Body of pancreas (tissue), 4 donors: ENCODE measurements around the gene ZBTB20. TPM values are rescaled to one million over a fixed set of nuclear protein-coding genes. Genes with fewer than 3 reads are reported as not detected.

Experiments used
- ATAC-seq: fragments of 150-250 bp; one replicate; pipeline ENCODE4 v1.9.1; 2016
- DNase-seq, 4 donors: peaks; one replicate each; pipeline ENCODE4 v3.0.0-alpha.2; 2019
- H3K27ac ChIP-seq, 4 donors: fragments of 200-600 bp; sonication (generic); 1 replicate in 3 of 4; 2 replicates in 1 of 4; pipeline versions ENCODE4 v1.5.1 to v1.6.1; 2016 to 2019; ENCODE audit warnings: mild to moderate bottlenecking in 1 of 4, mixed read lengths in 1 of 4, moderate library complexity in 1 of 4
- H3K27me3 ChIP-seq, 2 donors: fragments of 200-600 bp; sonication (generic); one replicate each; pipeline ENCODE4 v1.6.0; 2016; ENCODE audit warnings: mild to moderate bottlenecking in 1 of 2
- H3K36me3 ChIP-seq, 2 donors: fragments of 200-600 bp; sonication (generic); replicated peaks in 1 of 2; 2 replicates each; pipeline ENCODE4 v1.5.1; 2016; ENCODE audit warnings: low read depth in 2 of 2; ENCODE audit not compliant: insufficient read depth in 1 of 2
- H3K4me1 ChIP-seq: fragments of 200-600 bp; sonication (generic); one replicate; pipeline ENCODE4 v1.6.0; 2016
- H3K4me3 ChIP-seq, 2 donors: fragments of 200-600 bp; sonication (generic); 1 replicate in 1 of 2; 2 replicates in 1 of 2; pipeline ENCODE4 v1.5.1; 2016 to 2019
- H3K9me3 ChIP-seq, 3 donors: fragments of 200-600 bp; sonication (generic); 1 replicate in 2 of 3; 2 replicates in 1 of 3; pipeline ENCODE4 v1.5.1; 2016
- POLR2A ChIP-seq, 3 donors: fragments of 450-650 bp; IDR thresholded peaks; one replicate each; pipeline ENCODE4 v1.6.1; 2016; ENCODE audit warnings: antibody characterized with exemption in 3 of 3, mild to moderate bottlenecking in 2 of 3
- WGBS, 2 donors: methylation state at CpG; one replicate each; pipeline ENCODE4 v1.1.5; 2017; 5-methylcytosine and 5-hydroxymethylcytosine counted together
- intact Hi-C: fragments of 100-400 bp; cut with DNase I; formaldehyde crosslinking; loops from one replicate; pipeline ENCODE4 v1.15.1; 2023
- total RNA-seq, 2 donors: library from RNA; depleted of rRNA; stranded (reverse); fragments of >200 nt; gene quantifications; one replicate each; pipeline ENCODE4 v1.1.0, GENCODE V29; 2016
- TF ChIP-seq, protein P1 (sequence below), 7 experiments: fragments of 450-650 bp in 4 of 7; fragments of 200-600 bp in 3 of 7; sonication (generic) in 3 of 7; IDR thresholded peaks; one replicate each; pipeline ENCODE4 v1.5.1; 2016 to 2019; ENCODE audit warnings: antibody characterized with exemption in 7 of 7

ZBTB20 gene
- total RNA-seq, 2 donors from 2014 or later = 48.3 to 77.1 TPM

DNA sequence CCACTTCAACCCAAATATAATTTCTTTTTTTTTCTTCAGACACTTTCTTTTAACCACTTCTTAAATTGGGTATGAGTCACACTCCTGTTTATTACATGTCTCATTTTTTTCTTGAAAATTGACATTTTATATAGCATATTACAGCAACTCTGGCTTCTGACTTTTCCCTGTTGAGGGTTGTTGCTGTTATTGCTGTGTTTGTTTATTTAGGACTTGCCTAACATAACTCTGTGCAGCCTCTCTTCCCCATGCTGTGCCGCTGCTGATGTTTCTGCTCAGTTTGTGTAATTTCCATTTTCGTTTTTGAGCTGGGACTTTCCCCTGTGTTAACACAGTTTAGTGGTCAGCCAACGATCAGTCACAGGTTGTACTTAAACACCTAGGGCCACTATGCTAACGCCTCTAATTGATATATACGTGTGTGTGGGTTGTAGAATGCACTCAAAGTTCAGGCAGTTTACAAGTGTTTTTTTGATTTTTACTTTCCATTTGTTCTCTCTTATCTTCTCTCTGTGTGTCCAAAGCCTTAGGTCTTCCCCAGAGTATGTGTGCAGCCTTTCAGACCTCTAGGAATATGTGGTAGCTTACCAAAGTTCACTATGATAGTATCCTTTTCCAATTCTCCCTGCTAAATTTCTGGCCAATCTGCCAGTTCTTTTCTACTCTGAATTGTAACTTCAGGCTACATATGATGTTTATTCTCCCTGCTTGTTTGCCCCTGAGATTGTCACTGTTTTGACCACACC, 337.2 kb downstream of the ZBTB20 start:
- H3K27ac ChIP-seq = no peak overlapping the region

DNA sequence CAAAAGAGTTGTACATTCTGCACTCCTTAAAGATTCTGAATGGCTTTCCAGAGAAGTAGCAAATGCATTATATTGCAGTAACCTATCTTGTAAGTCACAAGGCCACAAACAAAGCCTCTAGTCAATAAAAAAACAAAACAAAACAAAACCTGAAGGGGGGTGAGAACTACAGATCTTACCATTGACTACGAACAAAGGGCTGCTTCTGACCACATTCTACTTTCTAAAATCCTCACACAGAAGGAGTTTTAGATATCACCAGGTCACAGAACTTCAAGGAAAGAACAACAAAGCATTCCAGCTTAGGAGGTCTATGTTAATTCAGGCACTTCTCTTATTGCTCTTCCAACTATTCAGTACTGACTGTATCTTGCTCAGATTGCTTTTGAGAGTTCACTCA, 343.0 kb downstream of the ZBTB20 start:
- no peaks in the 10 kb centered on the region for H3K9me3 ChIP-seq
- intact Hi-C loops = no loop called here
- no peaks in the 10 kb centered on the region for H3K27me3 ChIP-seq
- no peak for ATAC-seq
- WGBS, 2 donors = 75 to 95% methylated on average over 1 of the region's 1 CpG
- H3K4me1 ChIP-seq = no peaks in the 10 kb centered on the region
- H3K27ac ChIP-seq = no peak overlapping the region
- no peak for TF ChIP-seq POLR2A (IDR thresholded peaks at IDR 0.05)
- TF ChIP-seq, protein P1, sequence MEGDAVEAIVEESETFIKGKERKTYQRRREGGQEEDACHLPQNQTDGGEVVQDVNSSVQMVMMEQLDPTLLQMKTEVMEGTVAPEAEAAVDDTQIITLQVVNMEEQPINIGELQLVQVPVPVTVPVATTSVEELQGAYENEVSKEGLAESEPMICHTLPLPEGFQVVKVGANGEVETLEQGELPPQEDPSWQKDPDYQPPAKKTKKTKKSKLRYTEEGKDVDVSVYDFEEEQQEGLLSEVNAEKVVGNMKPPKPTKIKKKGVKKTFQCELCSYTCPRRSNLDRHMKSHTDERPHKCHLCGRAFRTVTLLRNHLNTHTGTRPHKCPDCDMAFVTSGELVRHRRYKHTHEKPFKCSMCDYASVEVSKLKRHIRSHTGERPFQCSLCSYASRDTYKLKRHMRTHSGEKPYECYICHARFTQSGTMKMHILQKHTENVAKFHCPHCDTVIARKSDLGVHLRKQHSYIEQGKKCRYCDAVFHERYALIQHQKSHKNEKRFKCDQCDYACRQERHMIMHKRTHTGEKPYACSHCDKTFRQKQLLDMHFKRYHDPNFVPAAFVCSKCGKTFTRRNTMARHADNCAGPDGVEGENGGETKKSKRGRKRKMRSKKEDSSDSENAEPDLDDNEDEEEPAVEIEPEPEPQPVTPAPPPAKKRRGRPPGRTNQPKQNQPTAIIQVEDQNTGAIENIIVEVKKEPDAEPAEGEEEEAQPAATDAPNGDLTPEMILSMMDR (IDR thresholded peaks at IDR 0.05) = no peak
- H3K36me3 ChIP-seq = no peaks in the 10 kb centered on the region
- no peak overlapping the region for H3K4me3 ChIP-seq
- DNase-seq = no peak

More for the DNA sequence above, 337.2 kb downstream of the ZBTB20 start:
- no peak for DNase-seq
- WGBS, 2 donors = 88 to 92% methylated on average over 5 of the region's 5 CpGs
- TF ChIP-seq, protein P1 (IDR thresholded peaks at IDR 0.05) = no peak
- TF ChIP-seq POLR2A (IDR thresholded peaks at IDR 0.05) = no peak
- H3K4me3 ChIP-seq = no peak overlapping the region
- no peaks in the 10 kb centered on the region for H3K27me3 ChIP-seq
- H3K9me3 ChIP-seq = no peaks in the 10 kb centered on the region
- intact Hi-C loops = no loop called here
- no peaks in the 10 kb centered on the region for H3K36me3 ChIP-seq
- no peak for ATAC-seq
- H3K4me1 ChIP-seq = no peaks in the 10 kb centered on the region

DNA sequence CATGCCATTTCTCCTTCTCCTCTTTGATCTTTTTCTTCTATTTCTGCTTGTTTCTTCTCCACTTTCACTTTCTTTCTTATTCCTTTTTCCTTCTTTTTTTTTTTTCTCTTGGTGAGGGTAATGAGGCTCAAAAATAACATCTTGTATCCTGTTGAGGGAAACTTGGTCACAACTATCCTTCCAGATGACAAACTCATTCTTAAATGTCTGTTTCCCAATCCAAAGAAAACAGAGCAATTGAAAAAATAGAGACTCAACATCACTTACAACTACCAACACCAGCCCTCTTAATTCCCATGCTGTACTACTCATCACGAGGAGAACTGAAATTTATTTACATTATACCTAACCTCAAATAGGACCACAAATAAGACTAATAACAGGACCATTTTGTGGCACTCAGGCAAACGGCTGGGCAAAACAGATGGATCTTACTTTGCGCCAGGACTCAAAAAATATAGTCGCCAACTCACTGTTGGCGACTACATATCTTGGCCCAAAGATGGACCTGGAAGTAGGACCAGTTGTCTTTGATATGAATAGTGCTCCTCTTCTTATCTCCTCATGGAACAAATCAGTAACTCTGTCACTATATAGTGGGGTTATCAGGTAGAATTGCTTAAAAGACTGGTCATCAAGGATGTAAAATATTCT, 343.9 kb downstream of the ZBTB20 start:
- ATAC-seq (no peak), DNase-seq (no peak)
- intact Hi-C loops = no loop called here
- no peak overlapping the region for H3K4me3 ChIP-seq
- TF ChIP-seq, protein P1 (IDR thresholded peaks at IDR 0.05) = no peak
- no peak for TF ChIP-seq POLR2A (IDR thresholded peaks at IDR 0.05)
- no peaks in the 10 kb centered on the region for H3K9me3 ChIP-seq
- H3K27ac ChIP-seq = no peak overlapping the region
- H3K36me3 ChIP-seq = no peaks in the 10 kb centered on the region
- 85 to 89% methylated on average over 5 of the region's 5 CpGs for WGBS, 2 donors
- H3K4me1 ChIP-seq = no peaks in the 10 kb centered on the region
- H3K27me3 ChIP-seq = no peaks in the 10 kb centered on the region

DNA sequence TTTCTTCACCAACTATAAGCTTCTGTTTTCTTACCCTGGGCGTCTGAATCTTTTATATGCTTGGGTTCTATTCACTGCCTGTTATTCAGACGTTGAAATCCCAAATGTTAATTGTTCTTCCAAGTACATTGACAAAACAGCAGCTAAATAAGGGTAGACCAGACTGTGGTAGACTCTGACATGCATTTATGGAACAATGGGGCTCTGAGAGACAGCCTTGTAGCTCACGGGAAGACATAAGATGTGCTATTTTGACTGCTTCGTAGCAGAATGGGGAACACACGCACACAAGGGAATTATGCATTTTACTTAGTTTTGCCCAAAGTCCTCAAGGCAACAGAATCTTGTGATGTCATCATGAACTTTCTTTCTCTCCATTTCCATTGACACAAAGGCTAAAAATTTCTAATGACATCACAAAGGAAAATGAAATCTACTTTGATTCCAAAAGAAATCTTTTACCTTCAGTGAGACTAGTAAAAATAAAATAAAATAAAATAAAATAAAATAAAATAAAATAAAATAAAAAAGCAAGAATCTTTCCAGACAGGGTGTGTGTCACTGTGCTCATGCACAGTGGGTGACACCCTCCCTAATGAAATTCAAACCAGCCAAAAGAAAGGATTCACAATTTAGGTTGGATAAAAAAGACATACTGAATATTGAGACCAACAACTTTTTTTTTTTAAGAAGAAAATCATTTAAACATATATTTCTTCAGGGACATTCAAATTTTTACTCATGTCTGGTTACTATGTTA, 346.6 kb downstream of the ZBTB20 start:
- ATAC-seq (no peak), DNase-seq (no peak)
- no peak overlapping the region for H3K27ac ChIP-seq
- no peak overlapping the region for H3K4me3 ChIP-seq
- intact Hi-C loops = no loop called here
- H3K27me3 ChIP-seq = no peaks in the 10 kb centered on the region
- no peak for TF ChIP-seq POLR2A (IDR thresholded peaks at IDR 0.05)
- TF ChIP-seq, protein P1 (IDR thresholded peaks at IDR 0.05) = no peak
- 88 to 91% methylated on average over 5 of the region's 5 CpGs for WGBS, 2 donors
- H3K4me1 ChIP-seq = peaks cover 1% of the 10 kb centered on the region
- H3K9me3 ChIP-seq = no peaks in the 10 kb centered on the region
- H3K36me3 ChIP-seq = no peaks in the 10 kb centered on the region
